ENCODE measurements around the gene ADD1. TPM values are rescaled to one million over a fixed set of nuclear protein-coding genes. Genes with fewer than 3 reads are reported as not detected.

Gene ADD1
- total and polyA plus RNA-seq, 2 of the 13 experiments (the other 11 are each of a cell fraction or from before 2014, with no cell fraction given) = 73.9 to 122 TPM

- TF ChIP-seq STAT6 (CRISPR knock-in tag; IDR thresholded peaks at IDR 0.05; ENCODE audit: borderline replicate concordance) (peak; percentile 75; the same call in 1 of the 2 replicates), ZNF746 (CRISPR knock-in tag; IDR thresholded peaks at IDR 0.05) (no peak), ZNF274 (CRISPR knock-in tag; IDR thresholded peaks at IDR 0.05) (0 out of 2 replicates have a peak, but pooled peaks have one; percentile 30), ZNF34 (CRISPR knock-in tag; IDR thresholded peaks at IDR 0.05; ENCODE audit: borderline replicate concordance) (no peak), ZNF589 (CRISPR knock-in tag; conservative IDR thresholded peaks at IDR 0.05) (0 out of 2 replicates have a peak, but pooled peaks have one; percentile 16), ZXDC (CRISPR knock-in tag; IDR thresholded peaks at IDR 0.05) (0 out of 2 replicates have a peak, but pooled peaks have one; percentile 51), ZNF326 (CRISPR knock-in tag; IDR thresholded peaks at IDR 0.05; ENCODE audit: borderline replicate concordance) (0 out of 2 replicates have a peak, but pooled peaks have one; percentile 38), TERF1 (CRISPR knock-in tag; IDR thresholded peaks at IDR 0.05) (no peak), LCORL (IDR thresholded peaks at IDR 0.05) (no peak), LCORL (CRISPR knock-in tag; IDR thresholded peaks at IDR 0.05) (peak; percentile 80), CSRNP2 (CRISPR knock-in tag; conservative IDR thresholded peaks at IDR 0.05; ENCODE audit: low read depth) (no peak), ZBTB2 (CRISPR knock-in tag; IDR thresholded peaks at IDR 0.05; ENCODE audit: low read depth) (no peak), SPEN (CRISPR knock-in tag; IDR thresholded peaks at IDR 0.05; ENCODE audit: low read depth) (peak; percentile 50; the same call in 1 of the 2 replicates), KLF16 (CRISPR knock-in tag; IDR thresholded peaks at IDR 0.05) (peak in 1 of 2 experiments; percentile 93; a peak in 2 of 4 replicates), GFI1 (CRISPR knock-in tag; IDR thresholded peaks at IDR 0.05; ENCODE audit: borderline replicate concordance) (no peak; the same call in 1 of the 2 replicates), TEAD2 (CRISPR knock-in tag; IDR thresholded peaks at IDR 0.05) (no peak)
These were observed 42.7 kb upstream of the ADD1 start (continued) for GRCh38 chr4:2800691-2801596.
